CD8-positive, alpha-beta memory T cell (primary cell): Measurements from ENCODE around the gene MS4A8. TPM values are rescaled to one million over a fixed set of nuclear protein-coding genes. Genes with fewer than 3 reads are reported as not detected.
"Not testable (repeated sequence)": the region's sequence is repeated elsewhere in the genome, so short reads cannot be mapped to it uniquely, and the experiment has no call there.

Experiments
- CTCF ChIA-PET: fragments of 350-600 bp; sonication (Branson Sonifier 250); formaldehyde crosslinking; loops from one replicate; lab custom pipeline; 2021; ENCODE audit warnings: antibody characterized with exemption; lab: Charles Lee
- POLR2A ChIA-PET: fragments of 350-600 bp; sonication (Branson Sonifier 250); formaldehyde crosslinking; loops from one replicate; lab custom pipeline; 2021; ENCODE audit warnings: antibody characterized with exemption; lab: Charles Lee
- DNase-seq, 5 donors: peaks; one replicate each; pipeline versions ENCODE4 v3.0.0 to v3.0.0-alpha.2; 2020 to 2022; ENCODE audit warnings: mixed read lengths in 1 of 5
- H3K27ac ChIP-seq: one replicate; pipeline ENCODE4 v1.7.0; 2013; ENCODE audit warnings: low read depth, mild to moderate bottlenecking, low read length, moderate library complexity
- H3K27me3 ChIP-seq: 2 replicates; pipeline ENCODE4 v1.7.0; 2013; ENCODE audit warnings: low read length, mild to moderate bottlenecking; ENCODE audit not compliant: insufficient read depth, poor library complexity, severe bottlenecking
- H3K36me3 ChIP-seq: 2 replicates; pipeline ENCODE4 v1.7.0; 2013; ENCODE audit warnings: mild to moderate bottlenecking, low read length, moderate library complexity; ENCODE audit not compliant: insufficient read depth
- H3K4me1 ChIP-seq: 2 replicates; pipeline ENCODE4 v1.7.0; 2013; ENCODE audit warnings: mild to moderate bottlenecking, low read length, moderate library complexity; ENCODE audit not compliant: insufficient read depth
- H3K4me3 ChIP-seq: 2 replicates; pipeline ENCODE4 v1.7.0; 2013; ENCODE audit warnings: mild to moderate bottlenecking, low read length
- H3K9me3 ChIP-seq: 2 replicates; pipeline ENCODE4 v1.7.0; 2013; ENCODE audit warnings: mild to moderate bottlenecking, low read length
- H3K27ac Mint-ChIP-seq, 8 donors: one replicate each; pipeline ENCODE4 v1.8.0; 2020 to 2021; ENCODE audit warnings: mixed read lengths in 8 of 8, mild to moderate bottlenecking in 6 of 8, inconsistent platforms in 3 of 8, moderate library complexity in 3 of 8
- H3K27me3 Mint-ChIP-seq, 2 donors: one replicate each; pipeline ENCODE4 v1.8.0; 2020 to 2021; ENCODE audit warnings: mixed read lengths in 2 of 2, mild to moderate bottlenecking in 1 of 2, moderate library complexity in 1 of 2
- H3K36me3 Mint-ChIP-seq, 3 donors: one replicate each; pipeline ENCODE4 v1.8.0; 2020 to 2021; ENCODE audit warnings: mixed read lengths in 3 of 3, inconsistent platforms in 1 of 3, mild to moderate bottlenecking in 1 of 3
- H3K4me1 Mint-ChIP-seq, 3 donors: one replicate each; pipeline ENCODE4 v1.8.0; 2020 to 2021; ENCODE audit warnings: mixed read lengths in 3 of 3, inconsistent platforms in 1 of 3, mild to moderate bottlenecking in 1 of 3
- H3K4me3 Mint-ChIP-seq, 7 donors: one replicate each; pipeline ENCODE4 v1.8.0; 2020 to 2021; ENCODE audit warnings: mixed read lengths in 7 of 7, mild to moderate bottlenecking in 6 of 7, moderate library complexity in 4 of 7, inconsistent platforms in 2 of 7
- H3K9me3 Mint-ChIP-seq, 5 donors: one replicate each; pipeline ENCODE4 v1.8.0; 2020 to 2022; ENCODE audit warnings: mixed read lengths in 5 of 5, mild to moderate bottlenecking in 3 of 5, moderate library complexity in 2 of 5, inconsistent platforms in 1 of 5
- polyA plus RNA-seq: library from polyadenylated mRNA; unstranded; fragments of 300-500 nt; fragmentation: Illumina TruSeq; gene quantifications from one replicate; pipeline ENCODE4 v1.2.3, GENCODE V29; 2021
- total RNA-seq, 2 experiments: library from RNA; stranded (reverse); gene quantifications; one replicate each; pipeline ENCODE4 v1.2.3, GENCODE V29; 2021

Gene MS4A8
- total and polyA plus RNA-seq, 3 experiments from 2014 or later: not detected

DNA sequence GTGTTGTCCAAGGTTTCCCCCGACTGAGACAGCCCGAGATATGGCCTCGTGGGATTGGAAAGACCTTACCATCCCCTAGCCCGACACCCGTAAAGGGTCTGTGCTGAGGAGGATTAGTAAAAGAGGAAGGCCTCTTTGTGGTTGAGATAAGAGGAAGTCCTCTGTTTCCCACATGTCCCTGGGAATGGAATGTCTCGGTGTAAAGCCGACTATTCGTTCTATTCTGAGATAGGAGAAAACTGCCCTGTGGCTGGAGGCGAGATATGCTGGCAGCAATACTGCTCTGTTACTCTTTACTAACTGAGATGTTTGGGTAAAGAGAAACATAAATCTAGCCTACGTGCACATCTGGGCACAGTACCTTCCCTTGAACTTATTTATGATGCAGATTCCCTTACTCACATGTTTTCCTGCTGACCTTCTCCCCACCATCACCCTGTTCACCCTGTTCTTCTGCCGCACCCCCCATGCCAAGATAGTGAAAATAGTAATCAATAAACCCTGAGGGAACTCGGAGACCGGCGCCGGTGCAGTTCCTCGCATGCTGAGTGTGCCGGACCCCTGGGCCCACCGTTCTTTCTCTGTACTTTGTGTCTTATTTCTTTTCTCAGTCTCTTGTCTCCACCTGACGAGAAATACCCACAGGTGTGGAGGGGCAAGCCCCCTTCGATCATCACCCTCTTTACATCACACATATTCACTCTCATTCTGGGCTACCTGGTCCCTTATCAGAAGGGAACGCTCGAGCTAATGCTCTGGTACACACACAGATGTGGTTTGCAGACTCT is 60.2 kb downstream of the MS4A8 start:
- H3K4me3 Mint-ChIP-seq, H3K27me3 ChIP-seq, H3K27ac ChIP-seq, H3K36me3 ChIP-seq, DNase-seq, H3K4me1 ChIP-seq, H3K36me3 Mint-ChIP-seq, H3K4me1 Mint-ChIP-seq, H3K27ac Mint-ChIP-seq, H3K9me3 Mint-ChIP-seq, POLR2A ChIA-PET, H3K9me3 ChIP-seq, H3K4me3 ChIP-seq, CTCF ChIA-PET: not testable (repeated sequence)
- peaks cover 30 to 80% of the 10 kb centered on the region in 2 donors for H3K27me3 Mint-ChIP-seq

DNA sequence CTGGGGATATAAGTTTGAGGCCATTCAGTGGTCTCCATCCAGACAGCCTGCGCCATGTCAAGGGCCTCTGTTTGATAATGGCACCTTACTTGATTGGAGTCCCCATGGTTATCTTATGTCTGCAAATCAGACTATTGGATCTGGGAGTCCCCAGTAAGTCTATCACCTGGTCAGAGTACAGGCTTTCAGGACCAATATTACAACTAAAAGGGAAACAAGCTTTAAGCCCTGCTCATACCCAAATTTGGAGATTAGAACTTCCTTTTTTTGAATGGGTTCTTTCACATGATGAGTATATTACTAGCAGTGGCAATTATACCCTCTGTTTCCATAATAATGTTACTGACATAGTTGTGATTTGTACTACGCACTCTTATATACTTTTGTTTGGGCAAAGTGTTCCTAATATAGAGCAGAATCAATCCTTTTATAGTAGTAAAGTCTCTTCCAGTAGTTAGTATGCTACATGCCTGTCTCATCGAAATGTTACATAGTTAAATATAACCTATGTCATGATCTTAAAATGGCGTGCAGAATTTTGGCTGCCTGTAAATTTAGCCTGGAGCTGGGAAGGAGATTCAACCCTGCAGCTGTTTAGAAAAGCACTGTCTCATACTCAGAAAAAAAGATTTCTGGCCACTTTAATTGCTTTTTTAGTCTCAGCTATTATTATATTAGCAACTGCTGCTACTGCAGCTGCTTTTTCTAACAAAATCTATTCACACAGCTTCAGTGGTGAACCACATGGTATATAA is 62.2 kb downstream of the MS4A8 start:
- CTCF ChIA-PET: no interaction called here
- peaks cover 31 to 83% of the 10 kb centered on the region in 2 donors for H3K27me3 Mint-ChIP-seq

DNA sequence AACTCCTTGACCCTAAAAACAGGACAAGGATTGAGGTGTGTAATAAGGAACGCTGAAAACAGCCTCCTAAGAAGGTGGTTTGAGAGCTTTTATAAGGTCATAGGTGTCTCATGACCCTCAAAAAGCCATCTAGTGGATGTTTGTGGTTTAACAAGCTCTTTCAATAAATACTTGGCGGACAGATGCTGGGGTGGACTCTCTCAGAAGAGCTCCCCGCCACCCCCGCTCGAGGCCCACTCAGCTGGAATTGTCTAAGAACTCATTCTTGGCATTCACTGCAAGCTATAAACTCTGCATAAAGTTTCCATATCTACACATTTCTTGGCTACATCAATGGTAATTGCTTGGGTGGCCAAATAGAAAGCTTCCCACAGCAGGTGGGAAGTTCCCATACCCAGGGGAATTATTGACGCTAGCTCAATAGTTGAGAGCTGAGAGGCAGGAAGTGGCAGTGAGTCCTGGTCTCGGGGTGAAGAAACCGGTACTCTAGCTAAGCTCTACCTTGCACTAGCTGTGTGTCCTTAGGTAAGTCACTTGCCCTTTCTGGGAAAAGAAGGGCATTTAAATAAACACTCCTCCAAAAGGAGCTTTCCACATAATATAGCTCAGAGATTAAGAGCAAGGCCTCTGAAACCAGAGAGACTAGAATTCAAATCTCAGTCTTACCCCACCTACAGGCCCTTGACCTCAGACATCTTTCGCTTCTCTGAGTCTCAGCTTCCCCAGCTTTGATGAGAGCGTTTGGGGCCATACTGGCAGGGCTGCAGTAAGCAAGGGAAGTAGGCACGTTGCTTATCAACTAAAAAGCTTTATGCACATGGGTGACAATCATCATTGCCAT is 63.7 kb downstream of the MS4A8 start:
- H3K27ac ChIP-seq: no peak overlapping the region

More for the DNA sequence above, 62.2 kb downstream of the MS4A8 start:
- DNase-seq: no peak
- Histone ChIP-seq H3K27me3 (no peaks in the 10 kb centered on the region), H3K27ac (no peak overlapping the region), H3K36me3 (no peaks in the 10 kb centered on the region), H3K9me3 (no peaks in the 10 kb centered on the region), H3K4me3 (no peak overlapping the region), H3K4me1 (no peaks in the 10 kb centered on the region)
- Mint-ChIP-seq H3K27ac (no peak overlapping the region), H3K9me3 (no peaks in the 10 kb centered on the region), H3K36me3 (no peaks in the 10 kb centered on the region), H3K4me1 (no peaks in the 10 kb centered on the region), H3K4me3 (no peak overlapping the region)
- POLR2A ChIA-PET: no interaction called here

GRCh38 chr11:60763692-60764369 is 64.4 kb downstream of the MS4A8 start:
- Histone ChIP-seq H3K36me3 (no peaks in the 10 kb centered on the region), H3K9me3 (no peaks in the 10 kb centered on the region), H3K27me3 (peaks cover 6% of the 10 kb centered on the region), H3K4me1 (no peaks in the 10 kb centered on the region), H3K27ac (no peak overlapping the region), H3K4me3 (no peak overlapping the region)
- H3K4me1 Mint-ChIP-seq: no peaks in the 10 kb centered on the region
- no peaks in the 10 kb centered on the region for H3K36me3 Mint-ChIP-seq
- CTCF ChIA-PET: interaction anchor here (1.1 to 3.1 kb wide), 2 partner anchors 11 to 12 kb away, joined by 4 to 15 read pairs; no protein-coding TSS in a partner anchor
- H3K27me3 Mint-ChIP-seq: peaks cover 23 to 79% of the 10 kb centered on the region in 2 donors
- no peak overlapping the region for H3K27ac Mint-ChIP-seq
- H3K4me3 Mint-ChIP-seq: no peak overlapping the region
- DNase-seq: no peak
- POLR2A ChIA-PET: no interaction called here
- H3K9me3 Mint-ChIP-seq: no peaks in the 10 kb centered on the region

More for the DNA sequence above, 63.7 kb downstream of the MS4A8 start:
- Histone ChIP-seq H3K4me1 (no peaks in the 10 kb centered on the region), H3K4me3 (no peak overlapping the region), H3K36me3 (no peaks in the 10 kb centered on the region), H3K9me3 (no peaks in the 10 kb centered on the region), H3K27me3 (peaks cover 6% of the 10 kb centered on the region)
- Mint-ChIP-seq H3K9me3 (no peaks in the 10 kb centered on the region), H3K27ac (no peak overlapping the region), H3K4me3 (no peak overlapping the region), H3K27me3 (peaks cover 25 to 79% of the 10 kb centered on the region in 2 donors), H3K4me1 (no peaks in the 10 kb centered on the region), H3K36me3 (no peaks in the 10 kb centered on the region)
- CTCF ChIA-PET: interaction anchor here (1.1 kb wide), 1 partner anchor 12 kb away, joined by 4 read pairs; no protein-coding TSS in a partner anchor
- POLR2A ChIA-PET: no interaction called here
- DNase-seq: no peak

GRCh38 chr11:60764879-60765278 is 65.5 kb downstream of the MS4A8 start:
- Mint-ChIP-seq H3K27me3 (peaks cover 24 to 76% of the 10 kb centered on the region in 2 donors), H3K36me3 (no peaks in the 10 kb centered on the region), H3K9me3 (no peaks in the 10 kb centered on the region), H3K4me1 (no peaks in the 10 kb centered on the region), H3K4me3 (no peak overlapping the region), H3K27ac (no peak overlapping the region)
- no peaks in the 10 kb centered on the region for H3K4me1 ChIP-seq
- ChIA-PET POLR2A (no interaction called here), CTCF (interaction anchor here (1.1 to 3.1 kb wide), 3 partner anchors 8 to 422 kb away, joined by 3 to 15 read pairs (median 4); partner anchors contain the start of gene MS4A15)
- no peak overlapping the region for H3K4me3 ChIP-seq
- H3K27ac ChIP-seq: no peak overlapping the region
- H3K36me3 ChIP-seq: no peaks in the 10 kb centered on the region
- peaks cover 6% of the 10 kb centered on the region for H3K27me3 ChIP-seq
- H3K9me3 ChIP-seq: no peaks in the 10 kb centered on the region
- no peak for DNase-seq

DNA sequence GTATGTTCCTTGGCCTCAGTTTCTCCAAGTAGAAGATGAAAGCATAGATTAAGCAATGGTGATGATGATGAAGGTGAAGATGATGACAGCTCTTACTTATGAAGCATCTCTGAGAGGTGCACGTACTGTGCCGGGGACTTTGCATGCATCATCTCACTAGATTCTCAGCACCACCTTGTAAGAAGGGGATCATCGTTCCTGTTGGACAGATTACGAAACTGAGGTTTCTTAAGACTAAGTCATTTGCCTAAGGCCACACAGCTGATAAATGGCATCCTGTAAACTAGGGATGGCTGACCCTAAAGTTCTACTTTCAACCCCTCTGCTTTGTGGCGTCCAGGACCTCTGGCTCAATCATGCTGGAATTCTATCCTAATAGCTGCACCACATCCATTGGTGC is 65.9 kb downstream of the MS4A8 start:
- H3K27ac ChIP-seq: no peak overlapping the region
- no peaks in the 10 kb centered on the region for H3K9me3 ChIP-seq
- ChIA-PET CTCF (interaction anchor here (1.1 to 3.1 kb wide), 3 partner anchors 9 to 423 kb away, joined by 3 to 15 read pairs (median 4); partner anchors contain the start of gene MS4A15), POLR2A (no interaction called here)
- peaks cover 19 to 74% of the 10 kb centered on the region in 2 donors for H3K27me3 Mint-ChIP-seq
- peaks cover 6% of the 10 kb centered on the region for H3K27me3 ChIP-seq
- no peaks in the 10 kb centered on the region for H3K36me3 ChIP-seq
- H3K4me3 Mint-ChIP-seq: no peak overlapping the region
- H3K9me3 Mint-ChIP-seq: no peaks in the 10 kb centered on the region
- H3K27ac Mint-ChIP-seq: no peak overlapping the region
- no peaks in the 10 kb centered on the region for H3K4me1 ChIP-seq
- no peak overlapping the region for H3K4me3 ChIP-seq
- no peaks in the 10 kb centered on the region for H3K4me1 Mint-ChIP-seq
- H3K36me3 Mint-ChIP-seq: no peaks in the 10 kb centered on the region
- DNase-seq: no peak
